HEK293 (cell line): ENCODE data around the gene STOX1.
A peak's percentile ranks its signal among the peaks of the same experiment; 100 is the strongest.

Experiments used
- GFI1B ChIP-seq: fragments of 450-650 bp; formaldehyde crosslinking; IDR thresholded peaks from 2 replicates; pipeline ENCODE4 v1.5.1; 2016; ENCODE audit warnings: missing biosample characterization, missing genetic modification characterization
- GLIS1 ChIP-seq: fragments of 450-650 bp; formaldehyde crosslinking; IDR thresholded peaks from 2 replicates; pipeline ENCODE4 v1.5.1; 2016; ENCODE audit warnings: missing biosample characterization, missing genetic modification characterization
- MZF1 ChIP-seq: fragments of 450-650 bp; formaldehyde crosslinking; IDR thresholded peaks from 2 replicates; pipeline ENCODE4 v1.5.1; 2017; ENCODE audit warnings: missing biosample characterization, missing genetic modification characterization, borderline replicate concordance
- PRDM6 ChIP-seq: fragments of 450-650 bp; formaldehyde crosslinking; IDR thresholded peaks from 2 replicates; pipeline ENCODE4 v1.5.1; 2017; ENCODE audit warnings: missing biosample characterization, missing genetic modification characterization
- SCRT1 ChIP-seq: fragments of 450-650 bp; formaldehyde crosslinking; IDR thresholded peaks from 2 replicates; pipeline ENCODE4 v1.5.1; 2016; ENCODE audit warnings: missing biosample characterization, missing genetic modification characterization, borderline replicate concordance
- TSHZ1 ChIP-seq: fragments of 450-650 bp; formaldehyde crosslinking; IDR thresholded peaks from 2 replicates; pipeline ENCODE4 v1.5.1; 2016; ENCODE audit warnings: missing biosample characterization, missing genetic modification characterization, borderline replicate concordance
- WT1 ChIP-seq: fragments of 450-650 bp; formaldehyde crosslinking; IDR thresholded peaks from 2 replicates; pipeline ENCODE4 v1.5.1; 2016; ENCODE audit warnings: missing biosample characterization, missing genetic modification characterization
- YY1 ChIP-seq: fragments of 450-650 bp; formaldehyde crosslinking; IDR thresholded peaks from 2 replicates; pipeline ENCODE4 v1.5.1; 2018; ENCODE audit warnings: missing biosample characterization, missing genetic modification characterization
- ZBTB1 ChIP-seq: fragments of 450-650 bp; formaldehyde crosslinking; IDR thresholded peaks from 2 replicates; pipeline ENCODE4 v1.5.1; 2016; ENCODE audit warnings: missing biosample characterization, missing genetic modification characterization
- ZBTB21 ChIP-seq: fragments of 450-650 bp; formaldehyde crosslinking; IDR thresholded peaks from 2 replicates; pipeline ENCODE4 v1.5.1; 2017; ENCODE audit warnings: missing biosample characterization, missing genetic modification characterization
- ZEB2 ChIP-seq: fragments of 450-650 bp; formaldehyde crosslinking; IDR thresholded peaks from 2 replicates; pipeline ENCODE4 v1.5.1; 2016; ENCODE audit warnings: missing biosample characterization, missing genetic modification characterization
- ZNF2 ChIP-seq: fragments of 450-650 bp; formaldehyde crosslinking; IDR thresholded peaks from 2 replicates; pipeline ENCODE4 v1.5.1; 2016; ENCODE audit warnings: missing biosample characterization, missing genetic modification characterization
- ZNF23 ChIP-seq: fragments of 450-650 bp; formaldehyde crosslinking; IDR thresholded peaks from 2 replicates; pipeline ENCODE4 v1.5.1; 2016; ENCODE audit warnings: missing biosample characterization, missing genetic modification characterization, borderline replicate concordance
- ZNF24 ChIP-seq: fragments of 450-650 bp; formaldehyde crosslinking; IDR thresholded peaks from 2 replicates; pipeline ENCODE4 v1.5.1; 2016; ENCODE audit warnings: missing biosample characterization, missing genetic modification characterization
- ZNF26 ChIP-seq: fragments of 450-650 bp; formaldehyde crosslinking; IDR thresholded peaks from 2 replicates; pipeline ENCODE4 v1.5.1; 2016; ENCODE audit warnings: missing biosample characterization, missing genetic modification characterization
- ZNF391 ChIP-seq: fragments of 450-650 bp; formaldehyde crosslinking; IDR thresholded peaks from 2 replicates; pipeline ENCODE4 v1.5.1; 2016; ENCODE audit warnings: low read depth, missing biosample characterization, missing genetic modification characterization, borderline replicate concordance
- ZNF394 ChIP-seq: fragments of 450-650 bp; formaldehyde crosslinking; IDR thresholded peaks from 2 replicates; pipeline ENCODE4 v1.5.1; 2016; ENCODE audit warnings: missing biosample characterization, missing genetic modification characterization, mild to moderate bottlenecking, moderate library complexity, borderline replicate concordance
- ZNF501 ChIP-seq: fragments of 450-650 bp; formaldehyde crosslinking; IDR thresholded peaks from 2 replicates; pipeline ENCODE4 v1.5.1; 2016; ENCODE audit warnings: missing biosample characterization, missing genetic modification characterization
- ZNF624 ChIP-seq: fragments of 450-650 bp; formaldehyde crosslinking; IDR thresholded peaks from 2 replicates; pipeline ENCODE4 v1.5.1; 2017; ENCODE audit warnings: missing biosample characterization, missing genetic modification characterization
- ZNF76 ChIP-seq: fragments of 450-650 bp; formaldehyde crosslinking; IDR thresholded peaks from 2 replicates; pipeline ENCODE4; 2016; ENCODE audit warnings: low read depth, missing biosample characterization, missing genetic modification characterization, borderline replicate concordance
- TF ChIP-seq, protein P1 (sequence below): fragments of 450-650 bp; formaldehyde crosslinking; conservative IDR thresholded peaks from 2 replicates; pipeline ENCODE4 v1.5.1; 2016; ENCODE audit warnings: low read depth, missing biosample characterization, missing genetic modification characterization
- TF ChIP-seq, protein P2 (sequence below): fragments of 450-650 bp; formaldehyde crosslinking; IDR thresholded peaks from 2 replicates; pipeline ENCODE4 v1.5.1; 2016; ENCODE audit warnings: missing biosample characterization, missing genetic modification characterization
- TF ChIP-seq, protein P3 (sequence below): fragments of 450-650 bp; formaldehyde crosslinking; IDR thresholded peaks from 2 replicates; pipeline ENCODE4 v1.5.1; 2016; ENCODE audit warnings: missing biosample characterization, missing genetic modification characterization
- TF ChIP-seq, protein P4 (sequence below): fragments of 450-650 bp; formaldehyde crosslinking; IDR thresholded peaks from 2 replicates; pipeline ENCODE4 v1.5.1; 2016; ENCODE audit warnings: missing biosample characterization, missing genetic modification characterization

STOX1 gene

DNA sequence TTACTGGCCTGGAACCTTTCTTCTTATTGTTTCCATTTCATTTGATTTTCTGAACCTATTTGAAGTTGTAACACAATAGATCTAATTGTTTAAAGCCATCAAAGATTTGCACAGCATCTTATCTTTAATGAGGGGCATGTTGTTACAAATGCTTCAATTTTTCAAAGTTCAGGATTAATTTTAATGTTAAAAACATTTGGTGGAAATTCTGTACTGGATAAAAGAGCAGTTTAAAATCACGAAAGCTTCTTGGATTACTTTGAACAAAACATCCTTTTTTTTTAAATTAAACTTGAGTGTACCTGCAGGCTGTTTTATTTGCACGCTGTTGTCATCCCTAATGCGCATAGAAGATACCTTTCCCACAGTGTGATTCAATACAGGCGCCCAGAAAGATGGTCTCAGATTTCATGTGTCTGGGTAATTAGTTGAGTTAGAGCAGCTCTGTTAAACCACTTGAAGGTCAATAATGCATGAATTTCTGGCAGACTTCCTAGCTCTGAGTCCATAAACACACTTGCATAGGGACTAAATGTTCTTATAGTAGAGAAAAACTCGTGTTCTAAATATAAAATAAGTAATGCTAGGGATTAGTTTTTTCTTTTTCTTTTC, 44.5 kb downstream of the STOX1 start (continued):
- TF ChIP-seq, protein P1, sequence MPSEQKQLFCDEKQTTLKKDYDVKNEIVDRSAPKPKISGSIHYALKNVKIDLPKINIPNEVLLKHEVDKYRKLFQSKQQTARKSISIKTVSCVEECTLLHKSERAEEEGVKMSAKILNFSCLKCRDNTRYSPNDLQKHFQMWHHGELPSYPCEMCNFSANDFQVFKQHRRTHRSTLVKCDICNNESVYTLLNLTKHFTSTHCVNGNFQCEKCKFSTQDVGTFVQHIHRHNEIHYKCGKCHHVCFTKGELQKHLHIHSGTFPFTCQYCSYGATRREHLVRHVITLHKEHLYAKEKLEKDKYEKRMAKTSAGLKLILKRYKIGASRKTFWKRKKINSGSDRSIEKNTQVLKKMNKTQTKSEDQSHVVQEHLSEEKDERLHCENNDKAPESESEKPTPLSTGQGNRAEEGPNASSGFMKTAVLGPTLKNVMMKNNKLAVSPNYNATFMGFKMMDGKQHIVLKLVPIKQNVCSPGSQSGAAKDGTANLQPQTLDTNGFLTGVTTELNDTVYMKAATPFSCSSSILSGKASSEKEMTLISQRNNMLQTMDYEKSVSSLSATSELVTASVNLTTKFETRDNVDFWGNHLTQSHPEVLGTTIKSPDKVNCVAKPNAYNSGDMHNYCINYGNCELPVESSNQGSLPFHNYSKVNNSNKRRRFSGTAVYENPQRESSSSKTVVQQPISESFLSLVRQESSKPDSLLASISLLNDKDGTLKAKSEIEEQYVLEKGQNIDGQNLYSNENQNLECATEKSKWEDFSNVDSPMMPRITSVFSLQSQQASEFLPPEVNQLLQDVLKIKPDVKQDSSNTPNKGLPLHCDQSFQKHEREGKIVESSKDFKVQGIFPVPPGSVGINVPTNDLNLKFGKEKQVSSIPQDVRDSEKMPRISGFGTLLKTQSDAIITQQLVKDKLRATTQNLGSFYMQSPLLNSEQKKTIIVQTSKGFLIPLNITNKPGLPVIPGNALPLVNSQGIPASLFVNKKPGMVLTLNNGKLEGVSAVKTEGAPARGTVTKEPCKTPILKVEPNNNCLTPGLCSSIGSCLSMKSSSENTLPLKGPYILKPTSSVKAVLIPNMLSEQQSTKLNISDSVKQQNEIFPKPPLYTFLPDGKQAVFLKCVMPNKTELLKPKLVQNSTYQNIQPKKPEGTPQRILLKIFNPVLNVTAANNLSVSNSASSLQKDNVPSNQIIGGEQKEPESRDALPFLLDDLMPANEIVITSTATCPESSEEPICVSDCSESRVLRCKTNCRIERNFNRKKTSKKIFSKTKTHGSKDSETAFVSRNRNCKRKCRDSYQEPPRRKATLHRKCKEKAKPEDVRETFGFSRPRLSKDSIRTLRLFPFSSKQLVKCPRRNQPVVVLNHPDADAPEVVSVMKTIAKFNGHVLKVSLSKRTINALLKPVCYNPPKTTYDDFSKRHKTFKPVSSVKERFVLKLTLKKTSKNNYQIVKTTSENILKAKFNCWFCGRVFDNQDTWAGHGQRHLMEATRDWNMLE = peak; percentile 41
- TF ChIP-seq GLIS1 (peak; percentile 55), ZNF76 (tag by site-specific recombination) (peak; percentile 22; the same call in 1 of the 2 replicates), ZBTB1 (peak; percentile 53; the same call in 1 of the 2 replicates), ZNF624 (tag by site-specific recombination) (no peak), ZNF501 (0 out of 2 replicates have a peak, but pooled peaks have one; percentile 42), ZEB2 (peak; percentile 97), ZNF24 (tag by site-specific recombination) (peak; percentile 88; the same call in 1 of the 2 replicates), ZNF26 (tag by site-specific recombination) (no peak), ZNF391 (tag by site-specific recombination) (peak; percentile 82; the same call in 1 of the 2 replicates), SCRT1 (tag by site-specific recombination) (0 out of 2 replicates have a peak, but pooled peaks have one; percentile 46), MZF1 (peak; percentile 87; the same call in 1 of the 2 replicates), PRDM6 (peak; percentile 99), GFI1B (tag by site-specific recombination) (peak; percentile 89), ZBTB21 (peak; percentile 74), YY1 (tag by site-specific recombination) (no peak), ZNF23 (tag by site-specific recombination) (no peak), ZNF394 (peak; percentile 86), ZNF2 (tag by site-specific recombination) (peak; percentile 86), WT1 (peak; percentile 91), TSHZ1 (tag by site-specific recombination) (peak; percentile 93)
- TF ChIP-seq, protein P2, sequence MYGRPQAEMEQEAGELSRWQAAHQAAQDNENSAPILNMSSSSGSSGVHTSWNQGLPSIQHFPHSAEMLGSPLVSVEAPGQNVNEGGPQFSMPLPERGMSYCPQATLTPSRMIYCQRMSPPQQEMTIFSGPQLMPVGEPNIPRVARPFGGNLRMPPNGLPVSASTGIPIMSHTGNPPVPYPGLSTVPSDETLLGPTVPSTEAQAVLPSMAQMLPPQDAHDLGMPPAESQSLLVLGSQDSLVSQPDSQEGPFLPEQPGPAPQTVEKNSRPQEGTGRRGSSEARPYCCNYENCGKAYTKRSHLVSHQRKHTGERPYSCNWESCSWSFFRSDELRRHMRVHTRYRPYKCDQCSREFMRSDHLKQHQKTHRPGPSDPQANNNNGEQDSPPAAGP = peak; percentile 75; the same call in 1 of the 2 replicates
- TF ChIP-seq, protein P3, sequence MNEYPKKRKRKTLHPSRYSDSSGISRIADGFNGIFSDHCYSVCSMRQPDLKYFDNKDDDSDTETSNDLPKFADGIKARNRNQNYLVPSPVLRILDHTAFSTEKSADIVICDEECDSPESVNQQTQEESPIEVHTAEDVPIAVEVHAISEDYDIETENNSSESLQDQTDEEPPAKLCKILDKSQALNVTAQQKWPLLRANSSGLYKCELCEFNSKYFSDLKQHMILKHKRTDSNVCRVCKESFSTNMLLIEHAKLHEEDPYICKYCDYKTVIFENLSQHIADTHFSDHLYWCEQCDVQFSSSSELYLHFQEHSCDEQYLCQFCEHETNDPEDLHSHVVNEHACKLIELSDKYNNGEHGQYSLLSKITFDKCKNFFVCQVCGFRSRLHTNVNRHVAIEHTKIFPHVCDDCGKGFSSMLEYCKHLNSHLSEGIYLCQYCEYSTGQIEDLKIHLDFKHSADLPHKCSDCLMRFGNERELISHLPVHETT (tag by site-specific recombination) = peak; percentile 87
- TF ChIP-seq, protein P4, sequence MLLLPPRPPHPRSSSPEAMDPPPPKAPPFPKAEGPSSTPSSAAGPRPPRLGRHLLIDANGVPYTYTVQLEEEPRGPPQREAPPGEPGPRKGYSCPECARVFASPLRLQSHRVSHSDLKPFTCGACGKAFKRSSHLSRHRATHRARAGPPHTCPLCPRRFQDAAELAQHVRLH (tag by site-specific recombination) = peak; percentile 59; the same call in 1 of the 2 replicates
